Neural progenitor cell (in vitro differentiated cells): ENCODE results near the gene GOLT1A. TPM values are rescaled to one million over a fixed set of nuclear protein-coding genes. Genes with fewer than 3 reads are reported as not detected.

Experiments used
- DNase-seq: peaks from one replicate; pipeline ENCODE4 v3.0.0-alpha.2; 2016; ENCODE audit warnings: low spot score
- H2AFZ ChIP-seq: fragments of 200-600 bp; sonication (generic); replicated peaks from 2 replicates; pipeline ENCODE4 v1.6.1; 2016; ENCODE audit warnings: antibody characterized with exemption
- H3F3A ChIP-seq: fragments of 200-600 bp; sonication (generic); 2 replicates; pipeline ENCODE4 v1.6.1; 2016; ENCODE audit warnings: antibody characterized with exemption, low read depth
- H3K27ac ChIP-seq: fragments of 200-600 bp; sonication (generic); 2 replicates; pipeline ENCODE4 v1.5.1; 2016; ENCODE audit warnings: mild to moderate bottlenecking
- H3K27me3 ChIP-seq: fragments of 200-600 bp; sonication (generic); 2 replicates; pipeline ENCODE4 v1.6.1; 2016; ENCODE audit warnings: mild to moderate bottlenecking, moderate library complexity
- H3K36me3 ChIP-seq: fragments of 200-600 bp; sonication (generic); 2 replicates; pipeline ENCODE4 v1.5.1; 2016
- H3K4me1 ChIP-seq: fragments of 200-600 bp; sonication (generic); 2 replicates; pipeline ENCODE4 v1.6.1; 2016; ENCODE audit warnings: mixed run types
- H3K4me2 ChIP-seq: fragments of 200-600 bp; sonication (generic); 2 replicates; pipeline ENCODE4 v1.6.1; 2016
- H3K4me3 ChIP-seq: fragments of 200-600 bp; sonication (generic); 2 replicates; pipeline ENCODE4 v1.5.1; 2016
- H3K79me2 ChIP-seq: fragments of 200-600 bp; sonication (generic); 2 replicates; pipeline ENCODE4 v1.6.1; 2016; ENCODE audit warnings: low read depth
- H3K9ac ChIP-seq: fragments of 200-600 bp; sonication (generic); 2 replicates; pipeline ENCODE4 v1.6.1; 2016
- H3K9me3 ChIP-seq: fragments of 200-600 bp; sonication (generic); 2 replicates; pipeline ENCODE4 v1.5.1; 2016; ENCODE audit warnings: low read depth
- H4K20me1 ChIP-seq: fragments of 200-600 bp; sonication (generic); 2 replicates; pipeline ENCODE4 v1.6.1; 2016; ENCODE audit warnings: low read depth
- H3K27ac Mint-ChIP-seq: 3 replicates; pipeline ENCODE4 v1.8.0; 2021; ENCODE audit warnings: mixed read lengths
- H3K27me3 Mint-ChIP-seq: 2 replicates; pipeline ENCODE4 v1.8.0; 2022; ENCODE audit warnings: low read depth, mild to moderate bottlenecking, inconsistent platforms, moderate library complexity, mixed read lengths; ENCODE audit not compliant: insufficient read depth
- H3K36me3 Mint-ChIP-seq: 3 replicates; pipeline ENCODE4 v1.8.0; 2021; ENCODE audit warnings: mixed read lengths
- H3K4me1 Mint-ChIP-seq: 3 replicates; pipeline ENCODE4 v1.8.0; 2021; ENCODE audit warnings: mixed read lengths
- H3K4me3 Mint-ChIP-seq: 3 replicates; pipeline ENCODE4 v1.8.0; 2021; ENCODE audit warnings: mild to moderate bottlenecking, moderate library complexity, mixed read lengths
- H3K9me3 Mint-ChIP-seq: 3 replicates; pipeline ENCODE4 v1.8.0; 2020; ENCODE audit warnings: mixed read lengths
- EZH2 ChIP-seq: fragments of 200-600 bp; sonication (generic); IDR thresholded peaks from 2 replicates; pipeline ENCODE4 v1.6.1; 2017; ENCODE audit warnings: antibody characterized with exemption, mild to moderate bottlenecking, moderate library complexity
- EZH2phosphoT487 ChIP-seq: fragments of 200-600 bp; sonication (generic); IDR thresholded peaks from 2 replicates; pipeline ENCODE4 v1.6.1; 2017; ENCODE audit warnings: antibody characterized with exemption
- total RNA-seq: library from RNA; depleted of rRNA; stranded (reverse); fragments of >200 nt; gene quantifications from 2 replicates; pipeline ENCODE4 v1.2.3, GENCODE V29; 2015; ENCODE audit warnings: low replicate concordance
- TF ChIP-seq, protein P1 (sequence below): fragments of 200-600 bp; sonication (generic); IDR thresholded peaks from 2 replicates; pipeline ENCODE4 v1.5.1; 2017; ENCODE audit warnings: antibody characterized with exemption, mild to moderate bottlenecking

Gene GOLT1A
- total RNA-seq, 1 donor from 2014 or later = not detected

DNA sequence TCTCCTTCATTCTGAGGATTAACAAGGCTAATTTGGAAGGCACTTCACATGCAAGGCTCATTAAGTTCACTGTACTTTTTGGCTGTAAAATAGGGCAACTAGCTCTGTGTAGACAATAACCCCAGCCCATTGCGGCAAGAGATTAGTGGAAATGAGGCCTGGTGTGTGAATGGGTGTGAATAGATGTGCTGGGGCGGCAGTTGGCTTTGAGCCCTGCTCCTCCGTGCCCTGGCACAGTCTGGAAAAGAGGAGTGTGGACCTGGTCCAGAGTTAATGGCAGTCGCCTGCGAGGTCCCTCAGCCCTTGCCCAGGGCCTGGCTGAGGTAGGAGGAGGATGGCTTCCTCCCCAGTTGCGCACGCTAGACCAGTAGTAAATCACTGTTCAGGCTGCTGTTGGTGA lies 22.3 kb downstream of the GOLT1A start:
- Histone ChIP-seq H3K4me3 (no peak overlapping the region), H3K36me3 (no peaks in the 10 kb centered on the region), H3K27me3 (peaks cover 69% of the 10 kb centered on the region), H2AFZ (no peak overlapping the region), H3F3A (peaks cover 11% of the 10 kb centered on the region), H3K79me2 (no peaks in the 10 kb centered on the region), H3K4me1 (peaks cover 16% of the 10 kb centered on the region), H3K9me3 (no peaks in the 10 kb centered on the region), H3K27ac (no peak overlapping the region), H4K20me1 (no peaks in the 10 kb centered on the region), H3K9ac (no peak overlapping the region), H3K4me2 (no peak overlapping the region)
- Mint-ChIP-seq H3K9me3 (no peaks in the 10 kb centered on the region), H3K4me3 (no peak overlapping the region), H3K4me1 (peaks cover 17% of the 10 kb centered on the region), H3K27me3 (peaks cover 35% of the 10 kb centered on the region), H3K36me3 (no peaks in the 10 kb centered on the region), H3K27ac (no peak overlapping the region)
- no peak for DNase-seq
- TF ChIP-seq, protein P1, sequence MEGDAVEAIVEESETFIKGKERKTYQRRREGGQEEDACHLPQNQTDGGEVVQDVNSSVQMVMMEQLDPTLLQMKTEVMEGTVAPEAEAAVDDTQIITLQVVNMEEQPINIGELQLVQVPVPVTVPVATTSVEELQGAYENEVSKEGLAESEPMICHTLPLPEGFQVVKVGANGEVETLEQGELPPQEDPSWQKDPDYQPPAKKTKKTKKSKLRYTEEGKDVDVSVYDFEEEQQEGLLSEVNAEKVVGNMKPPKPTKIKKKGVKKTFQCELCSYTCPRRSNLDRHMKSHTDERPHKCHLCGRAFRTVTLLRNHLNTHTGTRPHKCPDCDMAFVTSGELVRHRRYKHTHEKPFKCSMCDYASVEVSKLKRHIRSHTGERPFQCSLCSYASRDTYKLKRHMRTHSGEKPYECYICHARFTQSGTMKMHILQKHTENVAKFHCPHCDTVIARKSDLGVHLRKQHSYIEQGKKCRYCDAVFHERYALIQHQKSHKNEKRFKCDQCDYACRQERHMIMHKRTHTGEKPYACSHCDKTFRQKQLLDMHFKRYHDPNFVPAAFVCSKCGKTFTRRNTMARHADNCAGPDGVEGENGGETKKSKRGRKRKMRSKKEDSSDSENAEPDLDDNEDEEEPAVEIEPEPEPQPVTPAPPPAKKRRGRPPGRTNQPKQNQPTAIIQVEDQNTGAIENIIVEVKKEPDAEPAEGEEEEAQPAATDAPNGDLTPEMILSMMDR = no peak
- TF ChIP-seq EZH2 (no peak), EZH2phosphoT487 (no peak)

DNA sequence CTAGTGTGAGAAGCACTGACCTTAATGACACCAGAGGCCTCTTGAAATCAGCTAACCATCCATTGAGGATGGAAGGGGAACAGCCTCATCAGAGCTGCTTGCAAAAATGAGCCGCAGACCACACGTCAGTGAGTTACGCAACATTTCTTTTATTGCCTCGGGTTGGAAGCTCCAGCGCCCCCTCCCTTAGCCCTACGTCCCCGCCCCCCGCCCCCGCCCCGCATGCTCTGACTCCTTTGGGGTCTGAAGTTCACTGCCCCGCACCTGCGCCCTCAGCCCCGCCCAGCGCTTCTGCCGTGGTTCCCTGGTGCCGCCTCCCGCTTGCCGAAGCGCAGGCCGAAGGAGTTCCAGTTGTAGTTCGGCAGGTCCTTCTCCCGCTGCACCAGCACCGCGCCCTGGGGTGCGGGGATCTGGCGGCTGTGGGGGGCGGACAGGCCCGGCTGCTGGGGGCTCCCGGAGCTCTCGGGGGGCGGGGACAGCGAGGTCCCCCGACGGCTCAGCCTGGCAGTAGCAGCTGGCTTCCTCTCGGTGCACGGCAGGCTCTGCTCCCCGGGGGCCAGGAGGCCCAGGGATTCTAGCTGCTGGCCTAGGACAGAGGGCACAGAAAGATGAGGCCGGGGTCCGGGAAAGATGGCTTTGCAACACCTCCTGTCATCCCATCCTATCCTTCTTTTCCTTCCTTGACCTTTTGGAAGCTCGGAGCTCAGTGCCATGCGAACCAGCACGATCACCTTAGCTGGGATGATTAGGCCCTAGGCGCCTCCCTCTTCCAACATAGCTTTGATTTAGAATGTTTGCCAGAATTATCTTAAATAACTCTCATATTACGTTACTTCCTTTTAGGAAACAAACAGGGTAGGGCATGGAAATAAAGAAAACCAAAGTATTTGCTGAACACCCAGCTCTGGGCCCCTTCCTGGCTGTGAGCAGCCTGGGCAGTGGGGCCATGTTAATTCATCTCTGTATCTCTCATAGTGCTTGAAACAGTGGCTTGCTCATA lies 23.3 kb downstream of the GOLT1A start:
- no peak overlapping the region for H3K9ac ChIP-seq
- H3K4me1 ChIP-seq = peaks cover 16% of the 10 kb centered on the region
- H3K27me3 Mint-ChIP-seq = peaks cover 33% of the 10 kb centered on the region
- no peaks in the 10 kb centered on the region for H3K36me3 ChIP-seq
- no peaks in the 10 kb centered on the region for H3K9me3 Mint-ChIP-seq
- no peak overlapping the region for H2AFZ ChIP-seq
- H3K4me2 ChIP-seq = peak overlapping the region; percentile 71
- H3K79me2 ChIP-seq = no peaks in the 10 kb centered on the region
- no peak overlapping the region for H3K27ac ChIP-seq
- H3K27me3 ChIP-seq = peaks cover 74% of the 10 kb centered on the region
- no peak overlapping the region for H3K27ac Mint-ChIP-seq
- H3K4me3 ChIP-seq = peak overlapping the region; percentile 31
- H3K9me3 ChIP-seq = no peaks in the 10 kb centered on the region
- H4K20me1 ChIP-seq = no peaks in the 10 kb centered on the region
- H3K36me3 Mint-ChIP-seq = no peaks in the 10 kb centered on the region
- peaks cover 17% of the 10 kb centered on the region for H3K4me1 Mint-ChIP-seq
- H3F3A ChIP-seq = peaks cover 9% of the 10 kb centered on the region
- TF ChIP-seq EZH2 = peak; percentile 45
- TF ChIP-seq, protein P1 = no peak
- peak; percentile 66 for TF ChIP-seq EZH2phosphoT487
- DNase-seq = peak; percentile 33
- H3K4me3 Mint-ChIP-seq = peak overlapping the region; percentile 61

DNA sequence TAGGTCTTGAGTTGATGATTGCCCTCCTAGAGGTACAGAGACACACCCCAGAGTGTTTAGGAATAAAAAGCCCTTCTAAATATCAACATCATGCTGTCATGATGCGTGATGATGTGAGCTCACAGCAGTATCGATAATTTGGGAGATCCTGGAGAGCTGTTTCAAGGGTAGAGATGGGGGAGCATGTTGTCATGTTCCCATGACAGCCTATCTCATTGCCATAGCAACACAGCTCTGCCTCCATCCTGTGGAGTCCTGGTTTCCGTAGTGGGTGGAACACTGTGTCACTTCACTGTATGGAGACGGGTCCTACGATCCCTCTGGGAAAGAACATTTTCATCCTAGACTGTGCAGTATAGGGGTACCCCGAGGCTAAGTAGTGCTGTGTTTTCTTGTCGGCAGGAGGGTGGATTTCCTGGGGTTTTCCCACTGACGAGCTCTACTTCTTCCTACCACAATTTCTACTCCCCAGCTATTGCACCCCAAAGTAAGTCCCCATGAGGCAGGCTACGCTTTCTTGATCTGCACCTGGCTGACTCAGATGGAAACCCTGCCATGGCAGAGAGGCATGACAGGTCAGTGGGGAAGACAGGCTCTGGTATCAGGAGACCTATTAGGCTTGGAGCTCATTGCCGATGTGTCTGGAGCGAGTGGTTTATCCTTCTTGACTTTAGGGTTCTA lies 24.7 kb downstream of the GOLT1A start:
- DNase-seq = no peak
- Histone ChIP-seq H3F3A (peaks cover 6% of the 10 kb centered on the region), H3K27me3 (peaks cover 74% of the 10 kb centered on the region), H3K79me2 (no peaks in the 10 kb centered on the region), H3K9ac (no peak overlapping the region), H4K20me1 (no peaks in the 10 kb centered on the region), H3K4me3 (no peak overlapping the region), H2AFZ (no peak overlapping the region), H3K36me3 (no peaks in the 10 kb centered on the region), H3K27ac (no peak overlapping the region), H3K4me2 (no peak overlapping the region), H3K9me3 (no peaks in the 10 kb centered on the region), H3K4me1 (peaks cover 16% of the 10 kb centered on the region)
- no peaks in the 10 kb centered on the region for H3K36me3 Mint-ChIP-seq
- H3K4me1 Mint-ChIP-seq = peaks cover 14% of the 10 kb centered on the region
- no peaks in the 10 kb centered on the region for H3K9me3 Mint-ChIP-seq
- peaks cover 29% of the 10 kb centered on the region for H3K27me3 Mint-ChIP-seq
- TF ChIP-seq, protein P1 = no peak
- TF ChIP-seq EZH2phosphoT487 (no peak), EZH2 (no peak)
- H3K4me3 Mint-ChIP-seq = no peak overlapping the region
- H3K27ac Mint-ChIP-seq = no peak overlapping the region
